Lung (tissue), 12 donors: ENCODE measurements around the gene TMEM132C. TPM values are rescaled to one million over a fixed set of nuclear protein-coding genes. Genes with fewer than 3 reads are reported as not detected.

Experiments used
- ATAC-seq: fragments of 200-7000 bp; cut with Tn5 transposase; one replicate; pipeline ENCODE4 v1.9.1; 2020; ENCODE audit warnings: moderate number of reproducible peaks; ENCODE audit not compliant: insufficient read depth, low FRiP score
- DNase-seq, 3 donors: peaks; one replicate each; pipeline ENCODE4 v3.0.0-alpha.2; 2013 to 2017
- H3K27ac ChIP-seq, 2 donors: one replicate each; pipeline ENCODE4 v1.5.1; 2013; ENCODE audit warnings: mild to moderate bottlenecking in 2 of 2, moderate library complexity in 2 of 2, control low read depth in 1 of 2, inconsistent platforms in 1 of 2, low read depth in 1 of 2, low read length in 1 of 2
- H3K27me3 ChIP-seq, 3 donors: one replicate each; pipeline ENCODE4 v1.5.1; 2013; ENCODE audit warnings: low read length in 2 of 3; ENCODE audit not compliant: control insufficient read depth in 3 of 3, insufficient read depth in 3 of 3
- H3K36me3 ChIP-seq, 4 donors: one replicate each; pipeline ENCODE4 v1.5.1; 2013; ENCODE audit warnings: low read length in 4 of 4, mild to moderate bottlenecking in 1 of 4, moderate library complexity in 1 of 4; ENCODE audit not compliant: control insufficient read depth in 4 of 4, insufficient read depth in 4 of 4
- H3K4me1 ChIP-seq, 5 donors: one replicate each; pipeline ENCODE4 v1.5.1; 2013; ENCODE audit warnings: low read length in 5 of 5, mild to moderate bottlenecking in 2 of 5, moderate library complexity in 1 of 5; ENCODE audit not compliant: control insufficient read depth in 5 of 5, insufficient read depth in 5 of 5
- H3K4me3 ChIP-seq: one replicate; pipeline ENCODE4 v1.5.1; 2013; ENCODE audit warnings: mild to moderate bottlenecking, control low read depth, moderate library complexity
- H3K9ac ChIP-seq, 2 donors: one replicate each; pipeline ENCODE4 v1.5.1; 2013; ENCODE audit warnings: low read length in 2 of 2, control low read depth in 1 of 2; ENCODE audit not compliant: insufficient read depth in 1 of 2
- H3K9me3 ChIP-seq, 4 donors: one replicate each; pipeline ENCODE4 v1.5.1; 2013; ENCODE audit warnings: low read length in 3 of 4, mild to moderate bottlenecking in 1 of 4, moderate library complexity in 1 of 4; ENCODE audit not compliant: control insufficient read depth in 4 of 4, insufficient read depth in 3 of 4
- WGBS, 2 donors: extraction: QIAGEN DNeasy Blood & Tissue Kit; methylation state at CpG; one replicate each; pipeline ENCODE4 v1.1.7; 2013; 5-methylcytosine and 5-hydroxymethylcytosine counted together
- polyA plus RNA-seq, 2 donors: library from polyadenylated mRNA; stranded (reverse); fragments of 200-250 nt; gene quantifications; one replicate each; pipeline ENCODE4 v1.2.1, GENCODE V29; 2013
- total RNA-seq, 2 donors: library from RNA; depleted of rRNA in 1 of 2; stranded (reverse); fragments of >200 nt in 1 of 2; gene quantifications; one replicate each; pipeline ENCODE4 v1.2.1, GENCODE V29; 2014 to 2021
- TF ChIP-seq, protein P1 (sequence below): IDR thresholded peaks from 2 replicates; pipeline ENCODE4 v1.5.1; 2012; ENCODE audit warnings: mild to moderate bottlenecking; ENCODE audit errors: control extremely low read depth, extremely low read depth
- donor health status: control.
- donor health status: control.
- donor health status: Bipolar disorder and iron deficiency.
- donor health status: healthy.
- donor health status: DM: yes; HTN: yes; CAD: no.

TMEM132C gene
- total and polyA plus RNA-seq, 4 donors = 0.35 to 16.5 (median 0.77) TPM

DNA sequence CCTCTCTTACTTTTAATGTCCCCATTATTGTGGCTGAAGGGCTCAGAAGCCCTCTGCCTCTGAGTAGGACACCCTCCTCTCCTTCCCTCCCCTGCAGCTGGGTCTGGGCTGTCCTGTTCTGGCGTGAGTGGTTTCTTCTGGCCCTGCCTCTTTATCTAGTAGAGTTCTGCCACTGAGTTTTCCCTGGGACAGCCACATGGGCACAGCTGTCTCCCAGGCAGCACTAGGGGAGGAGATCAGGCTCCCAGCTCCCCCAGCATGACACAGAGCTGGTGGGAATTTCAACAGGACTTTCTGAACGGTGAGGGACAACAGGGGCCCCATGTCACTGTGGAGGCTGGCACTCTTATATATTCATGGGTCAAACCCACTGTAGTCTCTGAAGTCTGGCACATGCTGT, 21.4 kb downstream of the TMEM132C start:
- H3K9me3 ChIP-seq = peaks cover 0 to 12% (median 0%) of the 10 kb centered on the region in 4 donors
- WGBS, 2 donors = 35 to 39% methylated on average over 2 of the region's 2 CpGs

DNA sequence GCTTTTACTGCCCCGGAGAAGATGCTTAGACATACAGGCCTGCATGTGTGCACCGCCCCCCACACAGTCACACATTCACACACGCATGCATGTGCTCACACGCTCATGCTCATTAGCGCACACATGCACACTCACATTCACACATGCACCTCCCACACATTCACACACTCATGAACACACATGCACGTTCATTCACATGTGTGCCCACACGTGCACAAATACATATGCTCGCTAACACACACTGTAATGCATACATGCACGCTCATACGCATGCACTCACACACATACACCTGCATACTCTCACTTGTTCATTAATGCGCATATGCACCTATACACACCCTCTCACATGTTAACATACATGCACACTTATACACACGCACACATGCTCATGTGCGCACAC, 21.9 kb downstream of the TMEM132C start:
- Histone ChIP-seq H3K27ac (no peak overlapping the region), H3K4me1 (peaks cover 0 to 31% (median 10%) of the 10 kb centered on the region in 5 donors), H3K27me3 (peaks cover 0 to 5% (median 0%) of the 10 kb centered on the region in 3 donors), H3K9me3 (peaks cover 0 to 10% (median 0%) of the 10 kb centered on the region in 4 donors), H3K9ac (no peak overlapping the region), H3K36me3 (peaks cover 0 to 2% (median 1%) of the 10 kb centered on the region in 4 donors), H3K4me3 (no peak overlapping the region)
- DNase-seq (no peak), ATAC-seq (no peak)
- TF ChIP-seq, protein P1, sequence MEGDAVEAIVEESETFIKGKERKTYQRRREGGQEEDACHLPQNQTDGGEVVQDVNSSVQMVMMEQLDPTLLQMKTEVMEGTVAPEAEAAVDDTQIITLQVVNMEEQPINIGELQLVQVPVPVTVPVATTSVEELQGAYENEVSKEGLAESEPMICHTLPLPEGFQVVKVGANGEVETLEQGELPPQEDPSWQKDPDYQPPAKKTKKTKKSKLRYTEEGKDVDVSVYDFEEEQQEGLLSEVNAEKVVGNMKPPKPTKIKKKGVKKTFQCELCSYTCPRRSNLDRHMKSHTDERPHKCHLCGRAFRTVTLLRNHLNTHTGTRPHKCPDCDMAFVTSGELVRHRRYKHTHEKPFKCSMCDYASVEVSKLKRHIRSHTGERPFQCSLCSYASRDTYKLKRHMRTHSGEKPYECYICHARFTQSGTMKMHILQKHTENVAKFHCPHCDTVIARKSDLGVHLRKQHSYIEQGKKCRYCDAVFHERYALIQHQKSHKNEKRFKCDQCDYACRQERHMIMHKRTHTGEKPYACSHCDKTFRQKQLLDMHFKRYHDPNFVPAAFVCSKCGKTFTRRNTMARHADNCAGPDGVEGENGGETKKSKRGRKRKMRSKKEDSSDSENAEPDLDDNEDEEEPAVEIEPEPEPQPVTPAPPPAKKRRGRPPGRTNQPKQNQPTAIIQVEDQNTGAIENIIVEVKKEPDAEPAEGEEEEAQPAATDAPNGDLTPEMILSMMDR = no peak
- WGBS, 2 donors = 93 to 94% methylated on average over 13 of the region's 13 CpGs

More for the DNA sequence above, 21.4 kb downstream of the TMEM132C start:
- ATAC-seq (no peak), DNase-seq (peak; percentile 32 to 54 (median 34))
- H3K36me3 ChIP-seq = peaks cover 0 to 5% (median 1%) of the 10 kb centered on the region in 4 donors
- no peak overlapping the region for H3K27ac ChIP-seq
- H3K4me3 ChIP-seq = no peak overlapping the region
- H3K9ac ChIP-seq = no peak overlapping the region
- peaks cover 0 to 31% (median 10%) of the 10 kb centered on the region in 5 donors for H3K4me1 ChIP-seq
- TF ChIP-seq, protein P1 = no peak
- H3K27me3 ChIP-seq = peaks cover 0 to 5% (median 0%) of the 10 kb centered on the region in 3 donors

DNA sequence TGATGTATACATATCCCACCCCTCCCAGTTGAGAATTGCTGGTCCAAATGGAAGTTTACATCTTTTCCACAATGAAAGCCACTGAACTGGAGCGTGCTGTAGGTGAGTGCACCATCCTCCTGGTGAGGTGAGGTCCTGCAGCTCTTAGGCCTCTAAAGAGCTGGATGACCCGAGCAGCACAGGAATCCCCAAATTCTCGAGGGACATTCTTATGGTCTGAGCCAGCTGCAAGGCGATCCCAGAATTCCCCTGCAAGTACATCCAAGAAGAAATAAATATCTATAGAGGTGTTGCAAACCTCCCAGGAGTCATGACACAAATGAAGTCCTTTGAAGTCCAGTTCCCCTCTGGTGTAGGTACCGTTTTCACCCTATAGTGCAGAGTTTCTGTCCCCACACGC, 24.0 kb downstream of the TMEM132C start:
- Histone ChIP-seq H3K27me3 (peaks cover 0 to 5% (median 0%) of the 10 kb centered on the region in 3 donors), H3K9me3 (peaks cover 0 to 10% (median 0%) of the 10 kb centered on the region in 4 donors), H3K4me1 (peaks cover 0 to 19% (median 9%) of the 10 kb centered on the region in 5 donors), H3K4me3 (no peak overlapping the region), H3K9ac (no peak overlapping the region), H3K36me3 (no peaks in the 10 kb centered on the region), H3K27ac (no peak overlapping the region)
- no peak for DNase-seq
- ATAC-seq = no peak
- TF ChIP-seq, protein P1 = no peak
- 67 to 72% methylated on average over 6 of the region's 6 CpGs for WGBS, 2 donors
